GM19463 (cell line): ENCODE data around the gene RPS10.

ENCODE experiments used
- ATAC-seq: cut with Tn5 transposase; IDR thresholded peaks from one replicate; pipeline ENCODE4 v1.9.1; 2021; ENCODE audit warnings: mild to moderate bottlenecking, moderate library complexity; ENCODE audit not compliant: unreplicated experiment

The RPS10 gene

DNA sequence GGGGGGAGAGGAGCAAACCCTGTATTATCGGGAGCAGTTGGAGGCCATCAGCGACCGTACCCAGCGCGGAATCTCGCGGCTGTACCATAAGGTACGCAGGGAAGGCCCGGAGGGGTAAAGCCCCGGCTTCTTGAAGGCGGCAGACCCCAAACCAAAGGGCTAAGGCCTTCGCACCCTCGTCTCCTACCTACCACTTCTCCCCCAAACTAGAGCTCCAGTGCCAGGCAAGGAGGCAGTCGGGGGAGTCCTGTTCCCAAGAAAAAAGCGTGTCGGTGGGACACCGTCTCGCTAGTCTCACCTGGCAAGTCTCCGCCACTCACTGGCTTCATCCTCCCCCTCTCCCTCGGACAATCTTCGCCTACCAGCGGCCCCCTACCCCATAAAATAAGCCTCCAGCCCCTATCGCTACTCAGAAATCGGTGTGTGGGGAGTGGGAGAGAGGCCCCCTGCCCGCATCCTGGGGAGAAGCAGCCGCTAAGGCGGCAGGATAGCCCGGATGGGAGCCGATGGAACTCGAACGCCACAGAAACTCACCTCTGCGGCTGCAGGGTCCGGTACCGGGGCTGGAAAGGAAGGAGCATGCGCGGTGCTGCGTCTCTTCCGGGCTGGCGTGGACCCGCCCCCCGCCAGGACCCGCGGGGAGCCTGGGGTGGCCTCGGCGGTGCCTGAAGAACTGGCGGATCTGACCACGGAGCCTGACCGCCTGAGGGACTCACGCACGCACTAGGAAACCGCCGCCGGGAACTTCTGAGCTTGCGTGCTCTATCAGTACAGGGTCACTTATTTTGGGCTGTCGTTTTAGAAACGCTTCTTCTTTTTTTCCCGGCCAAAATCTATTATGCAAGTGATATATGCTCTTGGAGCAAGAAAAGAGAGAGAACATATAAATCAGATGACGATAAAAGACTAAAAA, at the start of gene RPS10:
Gene RPS10 (minus strand): TSS at position 572 of the 913 bp plus-strand sequence. CDS start 848 bp downstream, outside the sequence.
- ATAC-seq, result peak; percentile 82

DNA sequence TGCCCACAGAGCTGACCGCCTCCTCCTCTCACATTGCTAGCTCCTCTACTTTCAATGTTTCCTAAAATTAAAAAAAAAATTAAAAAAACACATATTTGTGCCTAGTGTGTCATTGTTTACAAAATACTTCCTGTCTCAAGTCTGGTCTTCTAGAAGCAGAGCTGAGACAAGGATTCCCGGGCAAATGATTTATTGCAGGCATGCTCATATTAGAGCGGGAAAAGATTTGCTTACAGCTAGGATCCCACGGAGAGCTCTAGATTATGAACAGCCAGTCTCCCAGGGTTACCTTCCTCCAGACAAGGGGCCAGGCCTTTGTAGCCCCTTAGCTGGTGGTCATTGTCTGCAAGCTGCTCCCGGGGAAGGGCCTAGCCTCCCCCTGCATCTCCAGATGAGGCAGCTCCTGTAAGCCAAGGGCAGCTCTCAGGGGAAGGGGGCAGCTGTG, 49.4 kb upstream of the RPS10 start:
- no peak for ATAC-seq

DNA sequence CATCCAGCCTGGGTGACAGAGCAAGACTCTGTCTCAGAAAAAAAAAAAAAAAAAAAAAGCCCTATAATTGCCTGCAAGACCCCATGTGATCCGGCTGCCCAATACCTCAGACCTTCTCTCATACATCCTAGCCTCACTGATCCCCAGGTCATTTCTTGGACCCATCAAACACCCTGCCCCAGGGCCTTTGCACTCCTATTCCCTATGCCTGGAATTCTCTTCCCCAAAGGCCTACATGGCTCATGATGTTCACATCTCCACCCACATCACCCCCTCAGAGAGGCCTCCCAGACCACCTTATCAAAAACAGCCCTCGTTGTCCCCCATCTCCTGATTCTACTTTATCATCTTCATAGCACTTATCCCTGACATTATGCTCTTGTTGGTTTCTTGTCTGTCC, 48.9 kb upstream of the RPS10 start:
- no peak for ATAC-seq

DNA sequence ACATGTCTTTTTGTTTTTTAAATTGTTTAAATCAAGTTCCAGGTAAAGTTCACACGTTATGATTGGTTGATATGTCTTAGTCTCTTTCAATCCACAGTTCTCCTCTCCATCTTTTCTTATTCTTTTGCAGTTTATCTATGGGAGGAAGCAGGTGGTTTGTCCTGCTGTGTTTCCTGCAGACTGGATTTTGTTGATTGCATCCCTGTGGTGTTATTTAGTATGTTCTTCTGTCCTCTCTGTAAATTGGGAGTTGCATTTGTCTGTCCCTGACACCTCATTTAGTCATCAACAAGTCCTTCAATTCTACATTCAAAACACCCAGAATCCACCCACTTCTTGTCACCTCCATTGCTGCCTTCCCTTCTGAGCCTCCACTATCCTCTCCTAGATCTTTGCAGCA, 48.1 kb upstream of the RPS10 start:
- ATAC-seq, result no peak

GRCh38 chr6:34472425-34472824, 46.6 kb upstream of the RPS10 start:
- ATAC-seq, result no peak

- no peak for ATAC-seq
These were observed 43.6 kb upstream of the RPS10 start for GRCh38 chr6:34469499-34469898.

GRCh38 chr6:34468378-34468892, 42.6 kb upstream of the RPS10 start:
- ATAC-seq, result peak; percentile 82

DNA sequence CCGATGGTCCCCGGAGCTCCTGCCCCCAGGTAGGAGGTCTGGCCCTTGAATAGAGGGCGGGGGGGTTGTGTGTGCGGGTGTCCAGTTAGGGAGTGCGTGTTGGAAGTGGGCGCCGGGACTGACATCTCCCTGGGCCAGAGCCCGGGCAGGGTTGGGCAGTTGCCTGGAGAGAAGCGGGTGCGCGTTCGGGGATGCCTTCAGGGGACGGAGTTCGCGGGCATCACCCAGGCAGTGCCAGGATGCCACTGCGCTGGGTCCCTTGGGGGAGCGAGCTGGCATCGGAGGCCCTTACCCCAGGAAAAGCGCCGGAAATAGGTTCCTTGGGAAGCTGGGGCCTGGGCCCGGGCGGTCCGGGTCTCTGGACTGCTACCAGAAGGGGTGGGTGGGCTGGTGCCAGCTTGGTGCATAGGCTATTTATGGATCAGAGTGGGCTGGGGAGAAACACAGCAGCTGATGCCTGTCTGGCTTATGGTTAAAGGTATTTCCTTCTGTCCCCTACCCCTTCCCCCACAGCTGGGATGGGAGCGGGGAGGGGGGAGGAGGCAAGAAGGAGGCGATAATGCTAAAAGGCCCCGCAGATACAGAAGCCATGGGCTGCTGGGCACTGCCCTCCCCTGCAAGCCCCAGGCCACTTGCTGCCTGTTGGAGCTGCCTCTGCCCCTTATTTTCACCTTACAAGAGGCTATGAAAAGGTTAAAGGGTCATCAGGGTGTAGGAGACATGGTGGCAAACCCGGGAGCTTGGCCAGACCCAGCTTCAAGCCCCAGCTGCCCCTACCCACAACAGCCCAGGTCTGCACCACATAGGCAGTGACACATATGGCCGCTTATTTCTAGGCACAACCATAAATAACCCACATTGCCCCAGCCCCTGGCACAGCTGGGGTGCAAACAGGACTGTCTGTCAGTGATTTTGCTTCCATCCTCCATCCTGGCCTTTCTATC, 40.6 kb upstream of the RPS10 start:
- no peak for ATAC-seq

- ATAC-seq, result no peak
These were observed 39.8 kb upstream of the RPS10 start, which contains the start of gene PACSIN1 for GRCh38 chr6:34465531-34466241. TSS of gene PACSIN1 (plus strand) at chr6:34466076. CDS start at chr6:34526306, 60,230 bp downstream.

DNA sequence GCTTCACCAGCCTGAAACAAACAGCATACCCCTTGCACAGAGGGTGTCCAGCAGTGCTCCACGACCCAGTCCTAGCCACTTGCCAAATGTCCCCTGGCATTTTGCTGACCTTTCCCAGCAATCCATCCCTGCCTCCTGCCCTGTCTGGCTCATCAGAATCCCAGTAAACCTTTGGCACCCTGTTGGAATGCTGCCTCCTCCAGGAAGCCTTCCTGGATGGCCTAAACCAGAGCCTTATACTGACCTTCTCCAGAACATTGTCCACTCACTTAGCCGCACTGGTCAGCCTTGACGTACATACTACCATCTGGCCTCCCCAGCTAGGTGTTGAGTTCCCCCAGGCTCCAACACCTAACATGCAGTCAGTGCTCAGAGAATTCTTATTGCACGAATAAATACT, 38.0 kb upstream of the RPS10 start:
- no peak for ATAC-seq

- no peak for ATAC-seq
These were observed 37.4 kb upstream of the RPS10 start for GRCh38 chr6:34463299-34463698.

GRCh38 chr6:34462551-34462971, 36.7 kb upstream of the RPS10 start:
- no peak for ATAC-seq

DNA sequence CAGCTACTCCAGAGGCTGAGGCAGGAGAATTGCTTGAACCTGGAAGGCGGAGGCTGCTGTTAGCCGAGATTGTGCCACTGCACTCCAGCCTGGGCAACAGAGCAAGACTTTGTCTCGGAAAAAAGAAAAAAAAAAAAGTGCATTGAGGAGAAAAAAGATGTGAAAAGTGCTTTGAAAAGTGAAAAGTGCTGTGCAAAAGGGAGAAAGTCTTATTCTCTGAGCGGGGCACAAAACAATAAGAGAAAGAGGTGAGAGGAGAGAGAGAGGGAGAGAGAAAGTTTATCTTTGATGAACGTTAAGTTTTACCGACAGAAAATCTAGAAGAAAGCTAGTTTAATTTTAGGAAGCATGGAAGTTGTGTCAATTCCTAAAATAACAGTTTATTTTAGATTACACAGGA, 36.1 kb upstream of the RPS10 start:
- ATAC-seq, result no peak

DNA sequence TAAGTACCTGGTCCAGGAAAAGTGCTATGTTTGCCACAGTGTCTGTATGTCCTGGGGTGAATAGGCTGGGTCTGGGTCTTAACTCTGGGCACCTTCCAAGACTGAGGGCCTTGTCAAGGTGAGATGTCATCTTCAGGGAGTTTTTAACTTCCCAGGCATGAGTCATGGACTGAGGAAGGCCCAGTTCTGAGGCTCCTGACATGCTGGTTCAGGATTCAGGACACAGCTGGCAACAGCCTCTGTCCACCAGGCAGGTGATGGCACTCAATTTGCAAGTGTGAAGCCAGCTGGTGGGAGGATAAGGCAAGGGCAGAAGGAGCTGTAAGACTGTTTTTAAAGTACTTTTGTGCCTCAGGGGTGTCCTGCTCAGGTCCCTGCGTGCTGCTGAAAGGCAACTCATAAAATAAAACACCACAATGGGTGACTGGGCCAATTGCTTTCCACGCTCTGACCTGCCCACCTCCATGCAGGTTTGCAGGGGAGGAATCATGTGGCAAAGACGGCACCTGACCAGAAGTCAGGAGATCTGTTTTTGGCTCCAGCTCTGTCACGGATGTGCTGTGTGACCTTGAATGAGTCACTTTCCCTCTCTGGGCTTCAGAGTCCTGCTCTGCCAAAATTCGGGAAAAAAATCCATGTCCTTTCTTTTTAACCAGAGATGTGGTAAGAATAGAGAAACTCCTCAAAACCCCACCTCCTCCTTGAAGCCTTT, 35.1 kb upstream of the RPS10 start:
- no peak for ATAC-seq

DNA sequence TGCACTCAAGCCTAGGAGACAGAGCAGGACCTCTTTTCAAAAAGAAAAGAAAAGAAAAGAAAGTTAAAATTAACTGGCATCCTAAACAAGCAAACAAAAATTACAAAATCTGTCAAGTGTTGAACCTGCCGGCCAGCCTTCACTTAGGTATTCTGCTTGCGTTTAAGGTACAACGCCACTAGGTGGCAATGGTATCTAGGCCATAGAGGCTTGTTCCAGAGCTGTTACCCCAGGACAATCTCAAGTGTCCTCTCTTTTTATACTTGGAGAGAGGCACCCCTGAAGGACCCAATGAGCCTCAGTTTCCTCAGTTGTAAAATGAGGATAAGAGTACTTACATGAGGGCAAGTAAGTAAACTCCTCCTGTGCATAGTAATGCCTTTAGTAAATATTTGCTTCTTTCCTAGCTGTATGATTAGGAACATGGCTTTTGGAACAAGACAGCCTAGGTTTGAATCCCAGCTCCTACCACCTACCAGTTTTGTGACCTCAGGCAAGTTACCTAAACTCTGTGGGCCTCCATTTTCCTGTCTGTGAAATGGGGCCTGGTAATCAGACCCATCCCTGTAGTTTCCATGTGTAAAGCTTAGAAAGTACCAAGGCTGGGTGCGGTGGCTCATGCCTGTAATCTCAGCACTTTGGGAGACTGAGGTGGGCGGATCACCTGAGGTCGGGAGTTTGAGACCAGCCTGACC, 34.2 kb upstream of the RPS10 start:
- no peak for ATAC-seq

DNA sequence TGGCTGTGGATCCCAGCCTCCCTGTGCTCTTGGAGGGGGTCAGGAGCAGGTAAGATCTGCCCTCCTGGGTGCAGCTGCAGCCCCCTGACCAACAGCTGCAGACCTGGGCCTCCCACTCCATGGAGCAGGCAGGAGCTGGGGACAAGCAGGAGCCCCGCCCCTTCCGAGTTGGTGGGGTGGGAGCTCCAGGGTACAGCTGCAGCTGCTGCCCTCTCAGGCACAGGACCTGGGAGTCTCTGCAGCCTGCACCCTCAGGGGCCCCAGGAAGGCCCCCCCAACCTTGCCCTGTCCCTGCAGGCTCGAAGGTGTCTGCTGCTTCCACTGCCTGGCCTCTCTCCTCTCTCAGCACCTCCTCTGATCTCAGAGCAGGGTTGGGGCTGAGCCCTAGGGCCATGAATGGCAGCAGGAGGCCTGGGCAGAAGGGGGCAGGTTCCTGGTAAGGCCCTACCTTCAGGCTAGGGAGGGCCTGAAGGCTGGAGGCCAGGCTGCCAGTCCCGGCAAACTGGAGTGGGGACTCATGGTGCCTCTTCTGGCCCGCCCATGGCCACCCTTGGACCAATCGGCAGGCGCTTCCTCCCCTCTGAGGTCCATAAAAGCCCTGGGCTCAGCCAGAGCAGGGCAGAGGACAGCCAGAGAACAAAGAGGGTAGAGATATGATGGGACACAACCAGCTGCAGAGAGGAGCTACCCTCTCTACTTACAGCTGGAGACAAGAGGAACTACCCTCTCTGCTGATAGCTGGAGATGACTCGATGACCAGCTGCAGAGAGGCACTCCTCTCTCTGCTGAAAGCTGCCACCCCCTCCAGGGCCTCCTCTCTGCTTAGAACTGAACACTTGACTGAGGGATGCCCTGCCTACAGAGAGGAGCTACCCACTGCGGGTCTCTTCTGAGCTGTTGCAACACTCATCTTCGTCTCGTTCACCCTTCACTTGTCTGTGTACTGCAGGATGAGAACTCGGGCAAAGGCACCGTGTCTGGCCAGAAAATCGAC, 32.2 kb upstream of the RPS10 start:
- ATAC-seq, result no peak

DNA sequence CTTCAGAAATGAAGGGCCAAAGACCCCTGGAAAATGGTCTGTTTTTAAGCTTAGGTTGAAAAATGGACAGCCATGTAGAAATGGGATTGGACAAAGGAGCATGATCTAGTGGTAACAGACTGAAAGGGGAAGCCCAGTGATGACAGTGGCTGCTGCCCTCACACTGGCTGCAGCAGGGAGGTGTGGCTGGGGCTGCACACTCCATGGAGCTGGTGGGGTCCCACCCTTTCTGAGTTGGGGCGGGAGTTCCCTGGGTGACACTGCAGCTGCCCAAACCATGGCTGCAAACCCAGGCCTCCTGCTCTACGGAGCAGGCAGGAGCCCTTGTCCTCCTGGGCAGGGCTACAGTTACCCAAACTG, 31.5 kb upstream of the RPS10 start:
- no peak for ATAC-seq

DNA sequence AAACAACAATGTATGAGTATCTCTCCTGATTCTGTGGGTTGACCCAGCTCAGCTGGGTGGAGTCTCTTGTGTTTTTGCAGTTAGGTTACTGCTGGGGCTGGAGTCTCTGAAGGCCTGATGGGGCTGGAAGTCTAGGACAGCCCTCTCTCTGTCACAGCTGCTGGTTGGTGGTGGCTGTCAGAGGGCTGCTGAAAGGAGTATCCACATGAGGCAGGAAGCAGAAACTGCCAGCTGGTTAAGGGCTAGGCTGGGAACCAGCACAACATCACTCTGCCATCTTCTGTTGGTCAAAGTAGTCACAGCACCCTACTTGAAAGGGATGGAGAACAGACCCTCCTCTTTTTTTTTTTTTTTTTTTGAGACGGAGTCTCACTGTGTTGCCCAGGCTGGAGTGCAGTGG, 30.0 kb upstream of the RPS10 start:
- no peak for ATAC-seq
